Head of caudate nucleus (tissue), 42 donors: ENCODE measurements around the gene MOB2.
A peak's percentile ranks its signal among the peaks of the same experiment; 100 is the strongest.

Experiments
- DNase-seq, 42 donors: peaks; one replicate each; pipeline versions ENCODE4 v3.0.0 to v3.0.0-alpha.2; 2020 to 2021; ENCODE audit warnings: mixed read lengths in 7 of 42
- intact Hi-C: fragments of 100-400 bp; cut with DNase I; formaldehyde crosslinking; loops from one replicate; pipeline ENCODE4 v1.15.0; 2022

Gene MOB2

GRCh38 chr11:1452744-1453143 lies 33.8 kb downstream of the MOB2 start:
- intact Hi-C loops, result loop anchor here (10.0 kb wide), 1 partner anchor 68 kb away; the partner anchor contains the start of gene BRSK2

GRCh38 chr11:1451781-1452470 lies 34.7 kb downstream of the MOB2 start:
- no peak for DNase-seq
- intact Hi-C loops, result loop anchor here (10.0 kb wide), 1 partner anchor 67 kb away; the partner anchor contains the start of gene BRSK2

More at GRCh38 chr11:1452744-1453143, 33.8 kb downstream of the MOB2 start:
- DNase-seq, result no peak

- intact Hi-C loops, result loop anchor here (10.0 kb wide), 1 partner anchor 66 kb away; the partner anchor contains the start of gene BRSK2
- no peak for DNase-seq
Observed at GRCh38 chr11:1450949-1451710, 35.4 kb downstream of the MOB2 start.

- no peak for DNase-seq
- intact Hi-C loops, result loop anchor here (10.0 kb wide), 1 partner anchor 66 kb away; the partner anchor contains the start of gene BRSK2
Observed at GRCh38 chr11:1450344-1450875, 36.2 kb downstream of the MOB2 start.

GRCh38 chr11:1449490-1450243 lies 36.9 kb downstream of the MOB2 start:
- DNase-seq, result no peak
- intact Hi-C loops, result loop anchor here (10.0 kb wide), 1 partner anchor 65 kb away; the partner anchor contains the start of gene BRSK2

- no peak for DNase-seq
Observed at GRCh38 chr11:1448882-1449281, 37.7 kb downstream of the MOB2 start.

GRCh38 chr11:1447845-1448825 lies 38.4 kb downstream of the MOB2 start:
- intact Hi-C loops, result no loop called here
- DNase-seq, result peak in 32 of 42 donors; percentile 37 to 80 (median 56)

More at GRCh38 chr11:1448882-1449281, 37.7 kb downstream of the MOB2 start:
- intact Hi-C loops, result no loop called here

GRCh38 chr11:1446623-1447022 lies 40.0 kb downstream of the MOB2 start:
- no peak for DNase-seq
- intact Hi-C loops, result no loop called here

- no peak for DNase-seq
- intact Hi-C loops, result no loop called here
Observed at GRCh38 chr11:1445741-1446445, 40.7 kb downstream of the MOB2 start.

- no peak for DNase-seq
- intact Hi-C loops, result no loop called here
Observed at GRCh38 chr11:1444823-1445422, 41.7 kb downstream of the MOB2 start.

- DNase-seq, result no peak
- intact Hi-C loops, result no loop called here
Observed at GRCh38 chr11:1444321-1444720, 42.3 kb downstream of the MOB2 start.

- no peak for DNase-seq
- intact Hi-C loops, result no loop called here
Observed at GRCh38 chr11:1443737-1444136, 42.8 kb downstream of the MOB2 start.

GRCh38 chr11:1442807-1443366 lies 43.7 kb downstream of the MOB2 start:
- DNase-seq, result no peak
- intact Hi-C loops, result no loop called here

GRCh38 chr11:1442163-1442562 lies 44.4 kb downstream of the MOB2 start:
- intact Hi-C loops, result no loop called here
- DNase-seq, result peak in 8 of 42 donors; percentile 25 to 53 (median 41)

GRCh38 chr11:1440496-1440895 lies 46.1 kb downstream of the MOB2 start:
- DNase-seq, result no peak
- intact Hi-C loops, result no loop called here

GRCh38 chr11:1440066-1440465 lies 46.5 kb downstream of the MOB2 start:
- no peak for DNase-seq
- intact Hi-C loops, result no loop called here

- DNase-seq, result no peak
- intact Hi-C loops, result no loop called here
Observed at GRCh38 chr11:1439341-1439740, 47.2 kb downstream of the MOB2 start.
